HTERT RPE-1 (cell line): Measurements from ENCODE around the gene CXCL3.
"Not testable (repeated sequence)": the region's sequence is repeated elsewhere in the genome, so short reads cannot be mapped to it uniquely, and the experiment has no call there.

Source experiments
- in situ Hi-C: fragments of 300-500 bp; cut with MboI; formaldehyde crosslinking; loops from 4 replicates; pipeline ENCODE4 v1.14.3; 2020; ENCODE audit warnings: low sequenced_read_pairs

Gene CXCL3

DNA sequence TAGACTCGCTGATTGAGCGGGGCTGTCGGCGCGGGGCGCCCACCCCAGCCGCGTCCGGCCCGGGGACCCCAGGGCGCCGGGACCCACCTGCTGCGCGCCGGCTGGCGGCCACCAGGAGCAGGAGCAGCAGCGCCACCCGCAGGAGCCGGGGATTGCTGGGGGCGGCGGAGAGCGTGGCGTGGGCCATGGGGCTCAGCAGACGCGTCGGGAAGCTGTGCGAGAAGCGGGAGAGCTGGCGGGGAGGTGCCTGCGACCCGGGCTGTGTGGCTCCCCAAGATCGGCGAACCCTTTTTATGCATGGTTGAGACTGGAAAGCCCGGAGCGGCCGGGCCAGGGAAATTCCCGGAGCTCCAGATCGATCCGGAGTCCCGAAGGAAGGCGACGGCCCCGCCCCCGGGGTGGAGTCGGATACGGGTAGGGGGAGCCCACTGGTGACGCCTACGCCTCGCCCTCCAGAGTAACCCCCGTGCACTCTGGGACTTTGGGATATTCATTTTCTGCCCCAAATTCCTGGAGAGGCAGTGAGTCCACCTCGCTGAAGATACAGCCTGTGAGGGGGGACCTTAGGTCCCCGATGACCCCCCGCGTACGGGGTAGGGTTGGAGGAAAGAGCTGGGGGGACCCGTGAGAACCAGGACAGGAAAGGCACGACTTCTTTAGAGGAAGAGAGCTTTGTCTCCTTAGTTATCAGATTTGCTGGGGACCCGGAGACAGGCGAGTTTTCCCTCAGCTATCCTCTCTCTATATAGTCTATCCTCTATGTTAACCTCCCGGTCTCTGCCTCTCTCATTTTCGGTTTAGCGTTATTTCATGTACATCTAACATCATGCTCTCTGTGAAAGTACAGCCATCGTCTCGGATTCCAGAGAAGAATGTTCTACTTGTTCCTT, at the start of gene CXCL3:
CXCL3 (minus strand) TSS at position 265 of the 890 bp plus-strand sequence; CDS start at position 187, 78 bp downstream.
- in situ Hi-C loops = no loop called here

DNA sequence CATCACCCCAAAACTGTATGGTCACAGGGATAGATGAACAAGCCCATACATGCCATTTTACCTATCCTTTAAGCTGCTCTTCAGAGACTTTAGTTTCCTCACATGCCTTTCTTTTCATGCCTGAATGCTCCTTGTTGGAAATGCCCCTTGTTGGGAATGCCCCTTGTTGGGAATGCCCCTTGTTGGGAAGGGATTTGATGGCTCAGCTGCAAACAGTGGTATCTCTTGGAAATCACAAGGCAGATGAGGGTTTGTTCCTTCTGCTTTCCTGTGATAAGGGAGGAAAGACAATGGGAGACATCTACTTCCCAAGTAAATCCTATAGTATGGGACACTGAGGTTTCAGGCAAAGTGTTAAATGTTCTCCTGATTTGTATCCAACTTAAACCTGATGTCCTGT, 49.0 kb upstream of the CXCL3 start:
- in situ Hi-C loops = no loop called here

DNA sequence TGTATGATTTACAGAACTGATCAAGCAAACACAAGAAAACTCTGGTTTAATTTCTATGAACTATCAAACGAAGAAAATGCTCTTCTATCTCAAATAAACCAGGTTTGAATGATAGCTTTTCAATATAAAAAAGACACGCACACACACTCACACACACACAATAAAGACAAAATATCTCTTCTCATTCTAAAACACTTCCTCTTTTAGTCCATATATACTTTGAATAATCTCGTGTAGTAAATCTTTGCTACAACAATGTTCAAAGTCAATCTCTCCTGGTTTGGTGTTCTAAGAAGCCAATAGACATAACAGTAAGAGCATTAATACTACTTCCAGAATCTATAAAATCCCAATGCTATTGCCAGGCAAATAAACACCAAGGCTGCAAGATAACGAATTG, 47.2 kb upstream of the CXCL3 start:
- in situ Hi-C loops = no loop called here

DNA sequence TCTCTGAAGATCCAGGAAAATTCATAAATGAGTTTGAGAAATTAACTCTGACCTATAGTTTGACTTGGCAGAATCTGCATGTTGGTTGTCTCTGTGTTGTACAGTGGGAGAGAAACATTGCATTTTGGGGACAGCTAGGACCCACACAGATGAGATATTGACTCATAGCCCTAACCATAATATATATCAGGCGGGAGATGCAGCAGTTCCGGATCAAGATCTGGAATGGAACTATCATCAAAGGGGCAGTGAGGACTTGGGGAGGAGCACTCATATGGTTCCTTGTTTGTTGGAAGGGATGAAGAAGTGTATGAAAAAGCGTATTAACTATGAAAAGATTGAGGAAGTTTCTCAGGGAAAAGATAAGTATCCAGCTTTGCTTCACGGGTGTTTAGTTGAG, 46.5 kb upstream of the CXCL3 start:
- in situ Hi-C loops = no loop called here

DNA sequence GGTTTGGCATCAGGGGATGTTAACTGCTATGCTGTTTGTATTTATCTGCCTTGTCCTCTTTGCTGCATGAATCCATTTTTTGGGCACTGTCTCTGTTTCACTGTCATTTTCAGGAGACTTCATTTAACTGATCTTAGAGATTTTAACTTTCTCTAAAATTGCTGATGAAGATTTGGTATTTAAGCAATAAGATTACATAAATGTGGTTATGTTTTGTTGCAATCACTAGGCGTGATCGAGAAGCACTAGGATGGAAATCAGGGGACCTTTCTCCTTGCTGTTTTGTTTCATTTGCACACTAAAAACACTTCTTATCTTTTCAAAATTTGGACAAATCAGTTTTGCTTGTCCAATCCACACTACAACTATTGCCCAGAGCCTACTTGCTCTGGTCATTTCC, 45.1 kb upstream of the CXCL3 start:
- in situ Hi-C loops = no loop called here

DNA sequence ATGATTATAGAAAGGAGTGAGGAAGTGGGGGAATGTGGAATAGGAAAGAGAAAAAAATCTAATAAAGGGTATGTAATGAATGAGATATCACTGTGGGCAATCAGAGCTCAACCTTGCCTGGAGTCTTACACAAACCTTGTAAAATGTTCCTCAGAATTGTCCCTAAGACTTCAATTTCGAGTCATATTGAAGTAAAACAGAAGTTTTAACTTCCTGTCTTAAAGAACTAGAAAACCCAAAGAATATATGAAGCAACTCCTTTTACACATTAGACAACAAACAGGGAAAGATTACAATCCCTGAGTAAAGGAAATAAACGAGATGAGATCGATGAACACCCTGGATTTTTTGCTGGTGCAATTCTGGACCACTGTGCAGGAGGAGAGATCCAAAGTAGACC, 42.5 kb upstream of the CXCL3 start:
- in situ Hi-C loops = no loop called here

DNA sequence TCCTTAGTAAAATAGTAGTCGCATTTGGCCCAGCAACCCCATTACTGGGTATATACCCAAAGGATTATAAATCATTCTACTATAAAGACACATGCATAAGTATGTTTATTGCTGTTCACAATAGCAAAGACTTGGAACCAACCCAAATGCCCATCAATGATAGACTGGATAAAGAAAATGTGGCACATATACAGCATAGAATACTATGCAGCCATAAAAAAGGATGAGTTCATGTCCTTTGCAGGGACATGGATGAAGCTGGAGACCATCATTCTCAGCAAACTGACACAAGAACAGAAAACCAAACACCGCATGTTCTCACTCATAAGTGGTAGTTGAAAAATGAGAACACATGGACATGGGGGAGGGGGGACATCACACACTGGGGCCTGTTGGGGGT, 41.9 kb upstream of the CXCL3 start:
- in situ Hi-C loops = not testable (repeated sequence)

DNA sequence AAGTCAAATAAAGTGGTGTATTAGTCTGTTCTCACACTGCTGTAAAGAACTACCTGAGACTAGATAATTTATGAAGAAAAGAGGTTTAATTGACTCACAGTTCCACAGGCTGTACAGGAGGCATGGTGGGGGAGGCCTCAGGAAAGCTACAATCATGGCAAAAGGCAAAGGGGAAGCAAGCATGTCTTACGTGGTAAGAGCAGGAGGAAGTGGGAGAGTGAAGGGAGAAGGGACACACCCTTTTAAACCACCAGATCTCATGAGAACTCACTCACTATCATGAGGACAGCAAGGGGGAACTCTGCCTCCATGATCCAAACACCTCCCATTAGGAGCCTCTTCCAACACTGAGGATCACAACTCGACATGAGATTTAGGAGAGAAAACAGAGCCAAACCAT, 40.5 kb upstream of the CXCL3 start:
- in situ Hi-C loops = not testable (repeated sequence)

DNA sequence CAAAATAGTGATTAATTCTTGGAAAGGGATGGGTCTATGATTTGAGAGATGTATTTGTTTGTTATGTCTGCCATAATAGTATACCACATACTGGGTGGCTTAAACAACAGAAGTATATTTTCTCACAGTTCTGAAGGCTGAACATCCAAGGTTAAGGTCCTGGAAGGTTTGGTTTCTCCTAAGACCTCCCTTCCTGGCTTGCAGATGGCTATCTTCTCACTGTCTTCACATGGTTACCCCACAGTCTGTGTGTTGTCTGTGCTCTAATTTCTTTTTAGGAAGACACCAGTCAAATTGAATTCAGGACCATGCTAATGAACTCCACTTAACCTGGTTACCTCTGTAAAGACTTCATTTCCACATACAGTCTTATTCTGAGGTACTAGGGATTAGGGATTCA, 34.9 kb upstream of the CXCL3 start:
- in situ Hi-C loops = no loop called here

DNA sequence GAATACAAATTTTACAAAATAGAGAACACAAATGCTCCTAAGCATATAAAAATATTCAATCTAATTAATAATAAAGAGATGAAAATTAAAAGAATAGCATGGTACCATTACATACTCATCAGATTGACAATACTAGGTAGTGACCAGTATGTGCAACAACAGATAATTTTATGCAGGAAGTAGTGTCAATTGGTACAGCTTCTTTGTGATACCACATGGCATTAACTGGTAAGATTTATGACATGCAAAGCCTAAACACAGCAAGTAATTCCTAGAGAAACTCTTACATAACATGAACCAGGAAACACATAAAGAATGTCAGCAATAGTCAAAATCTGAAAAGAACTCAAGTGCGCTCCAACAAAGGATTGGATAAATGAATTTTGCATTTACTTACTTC, 34.2 kb upstream of the CXCL3 start:
- in situ Hi-C loops = no loop called here

DNA sequence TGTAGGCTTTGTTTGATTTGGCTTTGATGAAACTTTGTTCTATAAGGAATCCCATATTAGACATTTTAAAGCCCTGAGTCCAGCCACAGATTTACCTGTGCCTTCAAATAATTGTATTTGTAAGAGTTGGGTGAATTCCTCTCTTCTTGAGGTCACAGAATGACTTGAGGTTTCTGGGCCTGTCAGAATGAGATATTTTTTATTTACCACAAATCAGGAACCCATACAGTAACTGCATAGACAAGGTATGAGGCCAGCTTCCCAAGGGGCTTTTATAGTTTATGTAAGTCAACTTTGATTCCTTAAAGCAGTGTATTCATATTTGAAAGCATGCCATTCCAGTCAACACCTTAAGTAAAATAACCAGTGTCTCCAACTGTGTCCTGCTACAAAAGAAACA, 29.1 kb upstream of the CXCL3 start:
- in situ Hi-C loops = no loop called here

DNA sequence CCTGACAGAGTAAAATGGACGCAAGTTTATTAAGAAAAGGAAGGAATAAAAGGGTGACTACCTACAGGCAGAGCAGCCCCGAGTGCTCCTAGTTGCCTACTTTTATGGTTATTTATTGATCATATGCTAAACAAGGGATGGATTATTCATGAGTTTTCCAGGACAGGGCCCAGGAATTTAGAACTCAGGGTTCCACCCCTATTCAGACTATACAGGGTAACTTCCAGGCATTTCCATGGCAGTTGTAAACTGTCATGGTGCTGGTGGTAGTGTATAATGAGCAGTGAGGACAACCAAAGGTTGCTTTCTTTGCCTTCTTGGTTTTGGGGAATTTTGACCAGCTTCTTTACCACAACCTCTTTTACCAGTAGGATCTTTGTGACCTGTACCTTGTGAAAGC, 27.7 kb upstream of the CXCL3 start:
- in situ Hi-C loops = no loop called here

DNA sequence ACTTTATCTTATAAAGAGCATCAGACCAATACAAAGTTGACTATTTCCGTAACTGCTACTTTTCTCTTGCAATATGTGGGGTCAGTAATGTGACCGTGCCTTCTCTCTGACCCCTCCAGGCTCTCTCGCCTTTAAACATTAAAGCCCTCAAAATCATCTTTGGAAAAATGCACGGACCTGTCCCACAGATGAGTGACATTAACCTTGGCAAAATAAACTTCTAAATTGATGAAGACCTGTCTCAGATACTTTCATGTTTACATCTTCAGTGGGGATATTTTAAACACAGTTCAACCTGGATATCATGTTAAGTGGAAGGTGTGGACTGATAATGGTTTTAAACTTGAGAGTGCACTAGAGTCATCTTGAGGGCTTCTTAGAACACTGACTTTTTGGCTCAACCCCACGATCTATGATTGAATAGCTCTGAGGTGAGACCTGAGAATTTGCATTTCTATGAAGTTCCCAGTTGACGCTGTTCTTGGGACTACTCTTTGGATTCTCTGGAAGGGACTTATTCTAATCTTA, 26.7 kb upstream of the CXCL3 start:
- in situ Hi-C loops = no loop called here

DNA sequence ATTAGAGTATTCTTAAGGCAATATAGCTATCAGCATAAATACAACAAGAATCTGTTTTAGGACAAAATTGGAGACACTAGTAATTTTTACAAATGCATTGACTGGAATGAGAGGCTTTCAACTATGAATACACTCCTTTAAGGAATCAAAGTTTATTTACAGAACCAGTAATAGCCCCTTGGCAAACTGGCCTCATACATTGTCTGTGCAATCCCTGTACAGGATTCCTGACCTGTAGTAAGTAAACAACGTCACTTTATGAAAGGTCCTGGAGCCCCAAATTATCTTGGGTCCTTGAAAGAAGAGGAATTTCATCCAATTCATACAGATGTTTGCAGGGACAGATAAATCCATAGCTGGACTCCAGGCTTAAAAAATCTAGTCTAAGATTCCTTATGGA, 25.4 kb upstream of the CXCL3 start:
- in situ Hi-C loops = no loop called here

DNA sequence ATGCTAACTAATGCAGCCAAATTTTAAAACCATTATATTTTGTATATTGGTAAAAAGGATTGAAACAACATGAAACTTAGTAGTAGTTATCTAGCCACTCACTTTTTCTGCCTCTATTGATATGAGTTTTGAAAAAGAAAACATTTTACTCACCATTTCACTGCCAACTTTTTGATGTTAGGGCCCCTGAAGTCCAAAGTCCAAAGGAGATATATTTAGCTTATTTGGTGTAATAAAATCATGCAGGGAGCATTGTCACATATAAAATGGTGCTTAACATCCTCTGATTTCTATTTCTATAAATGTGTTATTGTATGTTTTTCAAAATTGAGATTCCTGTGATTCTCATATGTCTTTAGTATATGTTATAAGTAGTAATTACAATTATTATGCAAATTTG, 24.5 kb upstream of the CXCL3 start:
- in situ Hi-C loops = no loop called here

DNA sequence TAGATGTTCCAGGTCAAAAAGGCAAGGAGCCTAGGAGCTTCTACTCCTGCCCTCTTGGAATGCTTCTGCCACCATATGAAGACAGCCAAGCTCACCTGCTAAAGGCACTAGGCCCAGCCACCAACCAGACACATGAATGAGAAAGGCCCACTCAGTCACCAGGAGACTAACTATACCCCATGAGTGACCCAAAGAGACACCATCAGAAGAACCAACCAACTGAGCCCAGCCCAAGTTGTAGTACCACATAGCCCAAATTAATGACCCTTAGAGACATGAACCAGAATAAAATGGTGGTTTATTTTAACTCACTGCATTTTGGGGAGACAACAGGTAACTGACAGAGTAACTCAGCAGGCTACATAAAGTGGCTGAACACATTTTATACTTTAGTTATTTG, 22.9 kb upstream of the CXCL3 start:
- in situ Hi-C loops = no loop called here

DNA sequence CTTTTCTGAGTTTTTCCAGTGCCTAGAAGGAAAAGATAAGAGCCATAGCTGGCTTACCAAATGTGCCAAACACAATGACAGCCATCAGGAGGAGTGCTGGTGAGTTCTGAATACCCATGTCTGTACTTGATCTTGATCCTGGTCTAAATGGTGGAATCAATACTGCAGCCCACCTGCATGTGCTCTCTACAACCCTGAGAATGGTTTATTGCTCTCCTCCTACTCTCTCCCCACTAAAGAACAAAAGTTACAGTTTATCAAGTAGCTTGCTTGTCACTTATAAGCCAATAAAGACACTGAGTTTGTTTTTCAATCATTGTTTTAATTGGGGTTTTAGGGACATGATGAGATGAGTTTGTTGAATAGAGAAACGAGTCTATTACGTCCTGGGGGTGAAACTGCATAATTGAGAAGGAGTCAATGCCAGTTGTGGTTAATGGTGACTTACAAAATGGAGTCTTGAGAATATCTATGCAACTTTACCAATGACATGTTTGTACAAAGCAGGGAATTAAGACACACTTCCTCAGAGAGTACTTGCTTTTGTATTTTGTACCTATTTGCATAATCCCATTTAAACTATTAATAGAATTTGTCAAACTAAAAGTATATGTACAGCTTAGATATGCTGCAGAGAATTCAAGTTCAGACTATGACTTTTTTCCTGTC, 20.8 kb upstream of the CXCL3 start:
- in situ Hi-C loops = no loop called here

DNA sequence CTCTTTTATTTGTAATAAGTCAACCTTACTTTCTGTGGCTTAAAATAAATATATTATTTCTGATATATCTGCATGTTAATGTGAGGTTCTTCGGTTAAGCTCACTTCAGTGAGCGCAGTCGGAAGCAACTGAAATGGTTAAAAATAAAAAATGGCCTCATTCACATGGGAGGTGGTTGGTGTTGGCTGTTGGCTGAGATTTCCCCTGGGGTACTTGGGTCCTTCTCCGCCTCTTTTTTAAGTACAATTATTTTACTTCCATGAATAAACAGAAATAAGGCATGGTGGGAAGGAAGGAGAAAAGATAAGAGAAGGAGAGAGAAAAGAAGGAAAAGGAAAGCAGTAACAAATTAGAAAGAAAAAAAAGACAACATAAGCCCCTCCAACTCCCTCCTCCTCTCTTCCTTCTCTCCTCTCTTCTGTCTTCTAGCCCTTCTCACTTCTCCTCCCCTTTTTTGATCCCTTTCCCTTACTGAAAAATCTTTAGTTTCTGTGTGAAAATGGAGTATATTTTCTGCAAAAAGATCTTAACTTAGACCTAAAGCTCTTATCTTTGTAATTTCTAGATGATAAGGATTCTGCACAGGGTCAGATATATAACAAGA, 19.7 kb upstream of the CXCL3 start:
- in situ Hi-C loops = no loop called here

DNA sequence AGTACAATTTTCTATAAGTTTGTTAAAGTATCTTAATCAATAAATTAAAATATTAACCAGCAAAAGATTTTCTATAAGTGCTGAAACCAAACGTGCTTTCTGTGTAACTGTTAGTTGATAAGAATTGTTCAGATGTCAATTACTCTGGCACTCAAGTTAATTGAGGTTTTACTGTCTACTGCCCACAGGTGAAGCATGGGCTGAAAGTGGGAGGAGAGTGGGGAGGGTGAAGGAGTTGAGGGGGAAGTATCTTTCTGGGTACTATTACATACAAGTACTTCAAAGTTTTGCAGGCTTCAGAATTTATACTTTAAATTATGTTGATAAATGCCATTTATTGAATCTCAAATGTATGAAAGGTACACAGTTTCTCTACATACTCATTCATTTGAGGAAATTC, 19.1 kb upstream of the CXCL3 start:
- in situ Hi-C loops = no loop called here

DNA sequence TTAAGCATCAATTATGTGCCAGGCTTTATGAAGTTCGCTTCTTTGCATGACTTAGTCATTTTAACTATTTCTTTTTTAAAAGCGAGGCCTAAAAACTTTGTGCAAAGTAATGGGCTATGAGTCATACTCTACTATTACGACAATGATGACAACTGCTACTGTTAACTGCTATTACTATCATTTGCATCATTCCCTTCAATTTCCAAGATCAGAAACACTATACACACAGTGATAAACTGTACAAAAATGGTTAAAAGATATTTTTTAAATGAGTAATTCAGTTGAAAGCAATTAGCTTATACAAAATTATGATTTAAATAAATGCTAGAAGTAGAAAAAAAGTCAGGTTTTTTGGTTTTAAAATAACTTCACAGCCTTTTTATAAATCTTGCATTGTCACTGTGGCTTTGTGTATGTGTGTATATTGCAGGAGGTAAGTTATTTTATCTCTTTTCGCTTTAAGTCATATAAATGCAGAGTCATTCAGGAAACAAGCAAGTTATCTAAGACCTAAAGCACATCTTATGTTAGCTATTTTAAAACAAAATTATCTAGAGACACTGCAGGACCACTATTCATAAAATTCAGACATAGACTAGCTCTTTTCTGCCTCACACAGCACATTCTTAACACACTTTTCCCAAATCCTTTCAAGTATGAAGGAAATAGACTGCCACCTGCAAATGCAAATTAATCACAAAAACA, 18.5 kb upstream of the CXCL3 start:
- in situ Hi-C loops = no loop called here
